Measurements from ENCODE around the gene LSM7.

DNA sequence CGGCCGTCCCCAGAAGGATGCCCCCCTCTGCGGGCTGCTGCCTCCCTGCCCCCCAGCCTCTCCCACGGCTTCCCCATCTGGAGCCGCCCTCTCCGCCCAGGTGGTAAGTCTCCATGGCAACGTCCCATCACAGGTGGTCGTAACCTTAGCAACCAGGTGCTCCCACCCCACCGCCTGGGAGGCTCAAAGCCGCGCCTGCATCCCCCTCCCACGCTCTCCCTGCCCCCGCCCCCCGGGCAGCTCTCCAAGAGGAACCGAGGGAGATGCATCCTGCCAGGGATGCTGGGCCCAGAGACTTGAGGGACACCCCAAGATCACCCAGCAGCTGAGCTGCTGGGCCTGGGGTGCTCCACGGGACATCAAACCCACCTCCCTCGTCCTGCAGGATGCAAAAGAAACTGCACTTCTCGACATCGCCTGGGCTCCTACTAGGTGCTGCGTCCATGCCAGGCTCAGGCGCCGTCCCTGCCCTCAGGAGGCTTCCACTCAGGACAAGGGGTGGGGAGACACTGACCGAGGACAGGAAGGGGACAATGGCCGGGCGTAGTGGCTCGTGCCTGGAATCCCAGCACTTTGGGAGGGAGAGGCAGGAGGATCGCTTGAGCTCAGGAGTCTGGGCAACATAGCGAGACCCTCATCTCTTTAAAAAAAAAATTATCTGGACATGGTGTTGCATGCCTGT is 15.4 kb downstream of the LSM7 start:
- TF ChIP-seq, protein P1, sequence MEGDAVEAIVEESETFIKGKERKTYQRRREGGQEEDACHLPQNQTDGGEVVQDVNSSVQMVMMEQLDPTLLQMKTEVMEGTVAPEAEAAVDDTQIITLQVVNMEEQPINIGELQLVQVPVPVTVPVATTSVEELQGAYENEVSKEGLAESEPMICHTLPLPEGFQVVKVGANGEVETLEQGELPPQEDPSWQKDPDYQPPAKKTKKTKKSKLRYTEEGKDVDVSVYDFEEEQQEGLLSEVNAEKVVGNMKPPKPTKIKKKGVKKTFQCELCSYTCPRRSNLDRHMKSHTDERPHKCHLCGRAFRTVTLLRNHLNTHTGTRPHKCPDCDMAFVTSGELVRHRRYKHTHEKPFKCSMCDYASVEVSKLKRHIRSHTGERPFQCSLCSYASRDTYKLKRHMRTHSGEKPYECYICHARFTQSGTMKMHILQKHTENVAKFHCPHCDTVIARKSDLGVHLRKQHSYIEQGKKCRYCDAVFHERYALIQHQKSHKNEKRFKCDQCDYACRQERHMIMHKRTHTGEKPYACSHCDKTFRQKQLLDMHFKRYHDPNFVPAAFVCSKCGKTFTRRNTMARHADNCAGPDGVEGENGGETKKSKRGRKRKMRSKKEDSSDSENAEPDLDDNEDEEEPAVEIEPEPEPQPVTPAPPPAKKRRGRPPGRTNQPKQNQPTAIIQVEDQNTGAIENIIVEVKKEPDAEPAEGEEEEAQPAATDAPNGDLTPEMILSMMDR (IDR thresholded peaks at IDR 0.05): no peak
- no peak for TF ChIP-seq EZH2 (IDR thresholded peaks at IDR 0.05)
